Epithelial cell of esophagus (primary cell): ENCODE data around the gene FOXO6.

Source experiments
- DNase-seq: peaks from one replicate; pipeline ENCODE4 v3.0.0; 2010; ENCODE audit warnings: low read depth
- H3K4me3 ChIP-seq: 2 replicates; pipeline ENCODE4 v1.5.1; 2011; ENCODE audit warnings: mild to moderate bottlenecking, low read length, control low read depth
- CTCF ChIP-seq: IDR thresholded peaks from 2 replicates; pipeline ENCODE4 v1.5.1; 2011; ENCODE audit warnings: low read depth, mild to moderate bottlenecking, low read length, control low read depth, inconsistent platforms; ENCODE audit not compliant: insufficient read depth; ENCODE audit errors: missing control alignments

The FOXO6 gene

GRCh38 chr1:41360786-41361494 lies at the start of gene FOXO6:
TSS of gene FOXO6 (plus strand) at chr1:41361434.
- no peak for TF ChIP-seq CTCF
- peak; percentile 98 for DNase-seq

GRCh38 chr1:41312991-41313645 lies 48.1 kb upstream of the FOXO6 start:
- H3K4me3 ChIP-seq = no peak overlapping the region
- TF ChIP-seq CTCF = no peak
- DNase-seq = no peak

More at GRCh38 chr1:41360786-41361494, at the start of gene FOXO6:
- H3K4me3 ChIP-seq = peak within 1 kb of the TSS; percentile 28

GRCh38 chr1:41313661-41314131 lies 47.5 kb upstream of the FOXO6 start:
- peak; percentile 19 for DNase-seq
- peak; percentile 50 for TF ChIP-seq CTCF

GRCh38 chr1:41314376-41315145 lies 46.7 kb upstream of the FOXO6 start:
- peak; percentile 24 for DNase-seq
- no peak overlapping the region for H3K4me3 ChIP-seq
- no peak for TF ChIP-seq CTCF

More at GRCh38 chr1:41313661-41314131, 47.5 kb upstream of the FOXO6 start:
- no peak overlapping the region for H3K4me3 ChIP-seq

- peak; percentile 60 for DNase-seq
- no peak for TF ChIP-seq CTCF
Measured at GRCh38 chr1:41315146-41315822, 46.0 kb upstream of the FOXO6 start.

GRCh38 chr1:41315871-41316270 lies 45.4 kb upstream of the FOXO6 start:
- no peak overlapping the region for H3K4me3 ChIP-seq
- no peak for TF ChIP-seq CTCF
- no peak for DNase-seq

More at GRCh38 chr1:41315146-41315822, 46.0 kb upstream of the FOXO6 start:
- no peak overlapping the region for H3K4me3 ChIP-seq
